AG08396 (cell line): ENCODE results near the gene C19orf44.
A peak's percentile ranks its signal among the peaks of the same experiment; 100 is the strongest.
"Not testable (repeated sequence)": the region's sequence is repeated elsewhere in the genome, so short reads cannot be mapped to it uniquely, and the experiment has no call there.

Experiments
- DNase-seq: peaks from one replicate; pipeline ENCODE4 v3.0.0; 2012; ENCODE audit warnings: low spot score, mixed read lengths

C19orf44 gene

DNA sequence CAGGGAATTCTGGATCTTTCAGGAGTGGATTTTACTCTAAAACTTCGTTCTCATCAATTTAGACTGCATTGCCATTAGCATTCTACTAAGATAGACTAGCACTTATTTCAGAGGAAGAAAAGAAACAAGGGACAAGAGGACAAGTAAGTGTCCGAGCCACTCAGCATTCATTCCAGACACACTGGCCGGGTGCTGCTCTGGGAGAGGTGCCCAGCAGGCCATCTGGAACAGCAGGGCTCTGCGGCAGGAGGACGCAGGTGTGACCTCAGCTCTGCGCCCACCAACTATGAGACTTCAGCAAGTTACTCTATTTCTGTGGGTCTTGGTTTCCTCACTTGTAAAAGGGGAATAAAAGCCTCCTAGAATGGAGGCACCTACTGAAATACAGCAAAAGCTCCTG is 28.6 kb upstream of the C19orf44 start:
- DNase-seq = no peak

DNA sequence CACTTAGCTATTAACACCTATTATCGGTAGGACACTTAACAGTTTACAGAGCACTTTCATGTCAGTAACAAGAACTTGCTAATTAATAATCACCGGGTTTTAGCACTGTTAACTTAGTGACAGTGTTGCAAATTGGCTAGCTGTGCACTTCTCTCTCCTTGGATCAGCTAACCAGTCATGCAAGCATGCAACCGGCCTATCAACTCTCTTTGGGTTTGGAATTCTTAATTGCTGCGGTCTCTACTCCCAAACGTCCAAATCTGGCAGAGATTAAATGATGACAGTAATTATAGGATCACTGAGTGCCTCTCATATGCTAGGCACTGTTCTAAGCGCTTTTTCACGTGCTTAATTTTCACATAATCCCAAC is 25.7 kb upstream of the C19orf44 start:
- no peak for DNase-seq

DNA sequence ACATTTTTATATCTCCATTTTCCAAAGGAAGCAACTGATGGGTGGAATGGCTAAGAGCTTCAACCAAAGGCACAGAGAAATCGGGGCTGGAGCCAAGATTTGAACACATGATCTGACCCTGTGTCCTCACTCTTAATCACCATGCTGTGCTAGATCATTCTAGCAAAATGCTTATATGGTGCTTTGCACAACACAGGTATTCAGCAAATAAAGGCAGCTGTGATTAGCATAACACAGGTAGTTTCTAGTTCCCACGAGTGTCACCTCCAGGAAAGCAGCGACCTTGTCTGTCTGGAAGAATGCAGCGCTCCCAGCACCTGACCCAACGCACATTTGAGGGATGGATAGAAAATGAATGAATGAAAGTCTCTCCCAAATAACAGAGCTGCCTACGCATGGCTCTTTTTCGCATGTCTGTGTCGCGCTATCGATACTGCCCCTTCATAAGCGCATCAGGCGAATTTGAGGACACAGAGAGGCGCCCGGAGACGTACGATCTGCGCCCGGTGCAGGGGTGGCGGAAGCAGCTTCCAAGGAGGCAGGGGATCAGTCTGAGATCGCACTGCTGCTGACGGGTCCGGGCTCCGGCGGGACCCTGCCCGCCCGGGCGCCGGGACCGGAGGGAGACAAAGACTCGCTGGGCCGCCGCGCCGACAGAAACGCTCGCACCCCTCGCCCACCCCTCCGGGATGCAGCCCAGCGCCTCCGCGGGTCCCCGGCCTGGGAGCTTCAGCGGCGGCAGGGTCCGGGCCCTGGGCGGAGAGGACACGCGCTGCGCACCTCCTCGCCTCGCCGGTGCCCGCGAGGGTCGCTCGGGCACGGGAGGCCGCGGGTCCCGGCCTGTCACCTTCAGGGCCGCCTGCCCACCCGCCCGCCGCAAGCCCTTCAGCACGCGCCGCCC is 25.0 kb upstream of the C19orf44 start:
- DNase-seq = peak; percentile 66

DNA sequence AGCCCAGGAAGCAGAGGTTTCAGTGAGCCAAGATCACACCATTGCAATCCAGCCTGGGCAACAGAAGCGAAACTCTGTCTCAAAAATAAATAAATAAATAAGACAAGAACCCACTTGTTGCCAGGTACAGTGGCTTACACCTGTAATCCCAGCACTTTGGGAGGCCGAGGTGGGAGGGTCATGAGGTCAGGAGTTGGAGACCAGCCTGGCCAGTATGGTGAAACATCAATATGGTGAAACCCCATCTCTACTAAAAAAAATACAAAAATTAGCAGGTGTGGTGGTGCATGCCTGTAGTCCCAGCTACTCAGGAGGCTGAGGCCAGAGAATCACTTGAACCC is 23.7 kb upstream of the C19orf44 start:
- not testable (repeated sequence) for DNase-seq

DNA sequence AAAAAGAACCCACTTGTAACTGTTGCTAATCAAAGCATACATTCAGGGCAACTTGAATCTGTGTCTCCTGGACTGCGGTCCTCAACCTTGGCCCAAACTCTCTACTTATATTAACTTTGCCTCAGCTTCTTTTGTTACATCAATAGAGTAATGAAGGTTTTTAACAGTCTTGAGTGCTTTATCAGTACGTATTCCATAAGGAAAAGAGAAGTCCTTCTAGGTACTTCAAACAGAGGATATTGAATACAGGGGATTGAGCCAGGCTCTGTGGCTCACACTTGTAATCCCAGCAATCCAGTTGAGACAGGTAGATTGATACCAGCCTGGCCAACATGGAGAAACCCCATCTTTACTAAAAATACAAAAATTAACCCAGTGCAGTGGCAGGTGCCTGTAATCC is 23.2 kb upstream of the C19orf44 start:
- DNase-seq = no peak

DNA sequence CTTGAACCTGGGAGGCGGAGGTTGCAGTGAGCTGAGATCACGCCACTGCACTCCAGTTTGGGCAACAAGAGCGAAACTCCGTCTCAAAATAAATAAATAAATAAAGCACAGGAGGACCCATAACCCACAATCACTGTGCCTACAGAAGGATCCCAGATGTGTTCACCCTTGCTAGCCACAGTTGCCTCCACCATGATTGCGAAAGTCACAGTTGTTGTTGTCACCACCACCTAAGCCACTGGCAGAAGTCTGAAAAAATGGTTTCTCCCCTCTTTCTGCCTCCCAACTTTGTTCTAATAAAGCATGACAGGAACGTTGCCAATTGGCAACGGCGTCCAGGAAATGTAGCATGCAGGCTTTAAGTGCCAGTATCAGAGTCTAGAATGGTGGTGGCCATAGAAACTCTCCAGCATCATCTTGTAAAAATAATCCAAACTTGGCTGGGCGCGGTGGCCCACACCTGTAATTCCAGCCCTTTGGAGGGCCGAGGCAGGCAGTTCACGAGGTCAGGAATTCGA is 22.3 kb upstream of the C19orf44 start:
- DNase-seq = no peak

DNA sequence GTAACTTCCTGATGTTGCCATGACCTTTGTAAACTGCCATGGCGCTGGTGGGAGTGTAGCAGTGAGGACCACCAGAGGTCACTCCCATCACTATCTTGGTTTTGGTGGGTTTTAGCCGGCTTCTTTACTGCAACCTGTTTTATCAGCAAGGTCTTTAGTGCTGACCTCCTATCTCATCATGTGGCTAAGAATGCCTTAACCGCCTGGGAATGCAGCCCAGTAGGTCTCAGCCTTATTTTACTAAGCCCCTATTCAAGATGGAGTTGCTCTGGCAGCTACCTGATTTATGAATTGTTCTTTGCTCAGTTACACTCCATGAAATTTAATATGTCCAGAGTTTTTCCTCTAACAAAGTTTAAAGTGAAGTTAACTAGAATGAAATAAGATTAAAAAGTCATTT is 19.8 kb upstream of the C19orf44 start:
- DNase-seq = no peak

DNA sequence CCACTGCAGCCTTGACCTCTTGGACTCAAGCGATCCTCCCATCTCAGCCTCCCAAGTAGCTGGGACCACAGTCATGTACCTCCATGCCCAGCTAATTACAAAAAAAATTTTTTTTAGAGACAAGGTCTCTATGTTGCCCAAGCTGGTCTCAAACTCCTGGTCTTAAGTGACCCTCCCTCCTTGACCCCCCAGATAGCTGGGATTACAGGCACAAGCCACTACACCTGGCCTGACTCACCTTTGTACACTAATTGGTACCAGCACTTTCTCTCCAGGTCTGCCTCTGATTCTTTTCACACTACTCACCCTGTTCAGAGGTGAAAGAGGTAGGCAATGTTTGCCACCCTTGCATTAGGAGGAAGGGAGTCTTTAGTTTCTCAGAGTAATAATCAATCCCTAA is 18.9 kb upstream of the C19orf44 start:
- no peak for DNase-seq

DNA sequence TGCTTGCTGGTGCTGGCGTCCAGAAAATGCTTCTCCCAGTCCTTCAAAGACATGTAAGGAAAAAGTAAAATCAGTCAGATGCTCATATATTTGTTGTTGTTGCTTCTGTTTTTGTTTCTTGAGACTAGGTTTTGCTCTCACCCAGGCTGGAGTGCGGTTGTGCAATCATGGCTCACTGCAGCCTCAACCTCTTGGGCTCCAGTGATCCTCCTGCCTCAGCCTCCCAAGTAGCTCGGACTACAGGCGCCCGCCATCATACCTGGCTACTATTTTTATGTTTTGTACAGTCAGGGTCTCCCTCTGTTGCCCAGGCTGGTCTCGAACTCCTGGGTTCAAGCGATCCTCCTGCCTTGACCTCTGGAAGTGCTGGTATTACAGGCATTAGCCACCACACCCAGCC is 13.4 kb upstream of the C19orf44 start:
- DNase-seq = no peak

DNA sequence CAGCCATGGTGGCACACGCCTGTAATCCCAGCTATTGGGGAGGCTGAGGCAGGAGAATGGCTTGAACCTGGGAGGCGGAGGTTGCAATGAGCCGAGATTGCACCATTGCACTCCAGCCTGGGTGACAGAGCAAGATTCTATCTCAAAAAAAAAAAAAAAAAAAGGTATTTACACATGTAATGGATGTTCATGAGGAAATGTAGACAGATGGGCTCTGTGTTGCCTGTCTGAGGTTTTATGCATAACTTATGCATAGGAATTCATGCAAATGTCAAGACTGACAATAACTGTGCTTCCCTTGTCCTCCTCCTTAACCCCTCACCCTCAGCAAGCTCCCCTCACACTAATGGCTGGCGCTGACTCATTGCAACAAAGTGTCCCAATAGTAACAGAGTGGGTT is 9.7 kb upstream of the C19orf44 start:
- DNase-seq = not testable (repeated sequence)

DNA sequence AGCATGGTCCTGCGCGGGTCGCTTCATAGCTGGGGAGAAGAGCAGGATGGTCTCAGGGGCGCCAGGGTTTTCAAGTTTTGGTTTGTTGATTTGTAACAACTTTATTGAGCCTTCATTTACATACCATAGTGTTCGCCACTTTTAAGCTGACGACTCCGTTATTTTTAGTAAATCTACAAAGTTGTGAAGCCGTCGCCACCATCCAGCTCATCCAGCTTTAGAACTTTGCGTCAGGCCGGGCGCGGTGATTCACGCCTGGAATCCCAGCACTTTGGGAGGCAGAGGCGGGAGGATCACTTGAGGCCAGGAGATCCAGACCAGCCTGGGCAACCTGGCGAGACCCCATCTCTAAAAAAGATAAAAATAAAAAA is 404 bp downstream of the C19orf44 start:
- no peak for DNase-seq

DNA sequence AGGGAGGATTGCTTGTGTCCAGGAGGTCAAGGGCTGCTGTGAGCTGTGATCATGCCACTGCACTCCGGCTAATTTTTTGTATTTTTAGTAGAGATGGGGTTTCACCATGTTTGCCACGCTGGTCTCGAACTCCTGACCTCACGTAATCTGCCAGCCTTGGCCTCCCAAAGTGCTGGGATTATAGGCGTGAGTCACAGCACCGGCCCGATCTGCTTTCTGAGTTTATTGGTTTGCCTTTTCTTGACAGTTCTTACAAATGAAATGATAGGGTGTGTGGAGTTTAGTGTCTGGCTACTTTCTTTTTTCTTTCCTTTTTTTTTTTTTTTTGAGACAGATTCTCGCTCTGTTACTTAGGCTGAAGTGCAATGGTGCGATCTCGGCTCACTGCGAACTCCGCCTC is 848 bp downstream of the C19orf44 start:
- no peak for DNase-seq

DNA sequence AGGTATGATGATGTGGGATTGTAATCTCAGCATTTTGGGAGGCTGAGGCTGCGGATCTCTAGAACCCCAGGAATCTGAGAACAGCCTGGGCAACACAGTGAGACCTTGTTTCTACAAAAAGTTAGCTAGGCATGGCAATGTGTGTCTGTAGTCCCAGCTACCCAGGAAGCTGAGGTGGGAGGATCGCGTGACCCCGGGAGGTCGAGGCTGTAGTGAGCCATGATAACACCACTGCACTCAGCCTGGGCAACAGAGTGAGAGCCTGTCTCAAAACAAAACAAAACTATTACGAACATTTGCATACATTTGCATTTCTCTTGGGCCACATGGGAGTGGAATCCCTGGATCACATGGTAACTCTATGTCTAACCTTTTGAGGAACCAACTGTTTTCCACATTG is 1.6 kb downstream of the C19orf44 start:
- DNase-seq = no peak

DNA sequence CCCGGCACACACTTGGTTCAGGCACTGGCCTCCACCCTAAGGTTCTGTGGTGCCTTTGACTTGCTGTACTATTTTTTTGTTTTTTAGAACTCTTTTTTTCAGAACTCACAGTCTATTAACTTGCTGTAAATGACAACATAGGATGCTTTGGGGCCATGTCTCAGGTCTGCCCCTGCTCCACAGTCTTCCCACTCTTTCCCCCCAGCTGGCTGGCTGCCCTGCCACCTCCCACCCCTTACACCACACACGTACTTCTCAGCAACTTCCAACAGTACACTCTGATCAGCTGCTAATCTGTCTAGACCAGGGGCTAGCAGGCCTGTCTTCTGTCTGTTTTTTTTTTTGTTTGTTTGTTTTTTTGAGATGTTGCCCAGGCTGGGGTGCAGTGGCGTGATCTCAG is 8.1 kb downstream of the C19orf44 start:
- DNase-seq = no peak

DNA sequence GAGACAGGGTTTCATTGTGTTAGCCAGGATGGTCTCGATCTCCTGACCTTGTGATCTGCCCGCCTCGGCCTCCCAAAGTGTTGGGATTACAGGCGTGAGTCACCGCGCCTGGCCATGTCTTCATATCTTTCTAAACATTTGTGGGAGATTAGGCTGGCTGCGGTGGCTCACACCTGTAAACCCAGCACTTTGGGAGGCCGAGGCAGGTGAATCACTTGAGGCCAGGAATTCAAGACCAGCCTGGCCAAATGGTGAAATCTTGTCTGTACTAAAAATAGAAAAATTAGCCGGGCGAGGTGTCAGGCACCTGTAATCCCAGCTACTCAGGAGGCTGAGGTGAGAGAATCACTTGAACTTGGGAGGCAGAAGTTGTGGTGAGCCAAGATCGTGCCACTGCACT is 10.0 kb downstream of the C19orf44 start:
- not testable (repeated sequence) for DNase-seq

DNA sequence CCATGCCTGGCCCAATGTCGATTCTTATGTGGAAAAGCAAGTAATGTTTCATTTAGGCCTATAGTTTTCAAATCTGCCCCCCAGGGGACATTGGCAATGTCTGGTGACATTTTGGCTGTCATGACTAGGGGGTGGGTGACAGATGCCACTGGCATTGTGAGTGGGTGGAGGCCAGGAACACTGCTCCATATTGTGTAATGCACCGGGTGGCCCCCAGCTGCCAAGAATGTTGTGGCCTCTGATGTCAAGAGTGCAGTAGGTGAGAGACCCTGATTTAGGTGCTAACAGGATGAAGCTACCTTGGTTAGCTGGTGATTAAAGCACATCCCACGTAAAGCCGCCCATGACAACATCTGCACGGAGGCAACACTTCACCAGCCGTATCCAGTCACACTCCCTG is 10.8 kb downstream of the C19orf44 start:
- no peak for DNase-seq

DNA sequence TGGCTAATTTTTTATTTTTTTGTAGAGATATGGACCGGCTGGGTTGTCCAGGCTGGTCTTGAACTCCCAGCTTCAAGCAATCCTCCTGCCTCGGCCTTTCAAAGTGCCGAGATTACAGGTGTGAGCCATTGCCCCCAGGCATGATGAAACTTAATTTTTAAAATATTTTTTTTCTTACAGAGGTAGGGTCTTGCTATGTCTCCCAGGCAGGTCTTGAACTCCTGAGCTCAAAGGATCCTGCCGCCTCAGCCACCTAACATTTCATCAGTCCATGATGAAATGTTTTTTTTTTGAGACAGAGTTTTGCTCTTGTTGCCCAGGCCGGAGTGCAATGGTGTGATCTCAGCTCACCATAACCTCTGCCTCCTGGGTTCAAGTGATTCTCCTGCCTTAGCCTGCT is 12.4 kb downstream of the C19orf44 start:
- DNase-seq = no peak

DNA sequence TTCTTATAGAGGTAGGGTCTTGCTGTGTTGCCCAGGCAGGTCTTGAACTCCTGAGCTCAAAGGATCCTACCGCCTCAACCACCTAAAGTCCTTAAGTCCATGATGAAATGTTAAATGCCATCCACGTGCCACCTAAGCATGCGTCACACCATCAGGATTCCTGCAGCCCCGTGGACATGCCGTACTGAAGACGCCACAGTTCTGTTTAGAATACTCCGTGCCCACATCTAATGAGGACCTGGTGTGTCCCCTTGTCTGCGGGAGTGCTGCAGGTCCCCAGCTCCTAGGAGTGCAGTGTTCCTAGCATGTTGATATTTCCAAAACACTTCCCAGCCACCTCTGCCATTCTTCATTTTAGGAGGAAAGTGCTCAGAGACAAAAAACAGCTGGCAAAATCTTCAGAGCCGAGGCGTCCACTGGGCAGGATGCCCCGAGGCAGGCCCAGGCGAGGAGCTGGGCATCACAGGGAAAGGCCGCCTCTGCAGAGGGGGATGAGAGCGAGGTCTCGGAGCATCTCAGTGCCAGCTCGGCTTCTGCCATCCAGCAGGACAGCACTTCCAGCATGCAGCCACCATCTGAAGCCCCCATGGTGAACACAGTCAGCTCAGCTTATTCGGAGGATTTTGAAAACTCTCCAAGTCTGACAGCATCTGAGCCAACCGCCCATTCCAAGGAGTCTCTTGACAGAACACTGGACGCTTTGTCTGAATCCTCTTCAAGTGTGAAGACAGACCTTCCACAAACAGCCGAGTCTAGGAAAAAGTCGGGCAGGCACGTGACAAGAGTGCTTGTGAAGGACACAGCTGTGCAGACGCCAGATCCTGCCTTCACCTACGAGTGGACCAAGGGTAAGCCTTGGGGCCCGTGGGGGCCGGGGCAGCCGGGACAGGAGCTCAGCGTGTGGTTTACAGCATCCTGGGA is 13.2 kb downstream of the C19orf44 start:
- peak; percentile 54 for DNase-seq

DNA sequence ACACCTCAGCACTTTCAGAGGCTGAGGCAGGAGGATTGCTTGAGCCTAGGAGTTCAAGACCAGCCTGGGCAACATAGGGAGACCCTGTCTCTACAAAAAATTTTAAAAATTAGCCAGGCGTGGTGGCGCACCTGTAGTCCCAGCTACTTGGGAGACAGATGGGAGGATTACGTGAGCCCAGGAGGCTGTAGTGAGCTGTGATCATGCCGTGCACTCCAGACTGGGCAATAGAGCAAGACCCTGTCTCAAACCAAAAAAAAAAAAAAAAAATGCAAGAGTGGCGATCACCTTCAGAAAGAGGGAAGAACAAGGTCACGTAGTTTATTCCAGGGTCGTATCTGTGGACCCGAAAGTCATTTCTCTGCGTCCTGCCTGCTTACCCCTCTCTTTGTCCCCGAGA is 16.4 kb downstream of the C19orf44 start:
- DNase-seq = not testable (repeated sequence)

DNA sequence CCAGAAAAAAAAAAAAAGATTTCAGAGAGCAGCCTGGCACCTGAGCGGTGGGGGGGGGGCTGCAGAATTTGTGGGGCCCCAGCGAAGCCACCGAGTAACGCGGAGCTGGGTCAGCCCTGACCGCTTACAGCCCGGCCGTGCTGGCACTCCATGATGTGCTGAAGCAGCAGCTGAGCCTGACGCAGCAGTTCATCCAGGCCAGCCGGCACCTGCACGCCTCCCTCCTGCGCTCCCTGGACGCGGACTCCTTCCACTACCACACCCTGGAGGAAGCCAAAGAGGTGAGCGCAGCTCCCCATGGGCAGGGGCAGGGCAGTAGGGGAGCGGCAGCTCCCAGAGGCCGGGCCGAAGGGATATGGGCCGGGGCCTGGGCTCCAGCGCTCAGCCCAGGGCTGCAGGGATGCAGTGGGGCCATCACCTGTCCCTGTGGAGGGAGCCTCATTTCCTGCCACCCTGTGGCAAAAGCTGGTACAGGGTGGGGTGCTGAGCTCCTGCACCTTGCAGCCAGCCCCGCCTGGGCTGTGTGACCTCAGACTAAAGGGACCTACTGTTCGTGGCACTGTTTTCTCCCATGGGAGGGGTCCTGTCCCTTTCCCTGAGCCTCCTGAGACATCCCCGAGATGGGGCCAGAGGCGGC is 18.3 kb downstream of the C19orf44 start:
- no peak for DNase-seq

DNA sequence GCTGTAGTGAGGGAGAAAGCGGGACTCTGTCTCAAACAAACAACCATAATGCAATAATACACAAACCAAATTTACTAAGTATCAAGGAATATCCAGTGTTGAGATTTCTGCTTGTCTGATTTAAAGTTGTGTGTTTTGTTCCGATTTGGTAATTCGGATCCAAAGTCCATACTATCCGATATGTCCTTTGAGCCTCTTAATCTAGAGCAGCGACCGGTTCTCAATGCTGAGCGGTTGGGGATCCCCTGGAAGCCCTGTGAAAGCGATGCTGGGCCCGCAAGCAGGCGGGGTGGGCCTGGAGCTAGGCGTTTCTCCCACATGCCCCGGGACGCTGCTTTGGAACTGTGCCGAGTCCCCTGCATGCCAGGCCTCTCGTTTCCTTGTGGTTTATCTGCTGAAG is 20.2 kb downstream of the C19orf44 start:
- DNase-seq = no peak

DNA sequence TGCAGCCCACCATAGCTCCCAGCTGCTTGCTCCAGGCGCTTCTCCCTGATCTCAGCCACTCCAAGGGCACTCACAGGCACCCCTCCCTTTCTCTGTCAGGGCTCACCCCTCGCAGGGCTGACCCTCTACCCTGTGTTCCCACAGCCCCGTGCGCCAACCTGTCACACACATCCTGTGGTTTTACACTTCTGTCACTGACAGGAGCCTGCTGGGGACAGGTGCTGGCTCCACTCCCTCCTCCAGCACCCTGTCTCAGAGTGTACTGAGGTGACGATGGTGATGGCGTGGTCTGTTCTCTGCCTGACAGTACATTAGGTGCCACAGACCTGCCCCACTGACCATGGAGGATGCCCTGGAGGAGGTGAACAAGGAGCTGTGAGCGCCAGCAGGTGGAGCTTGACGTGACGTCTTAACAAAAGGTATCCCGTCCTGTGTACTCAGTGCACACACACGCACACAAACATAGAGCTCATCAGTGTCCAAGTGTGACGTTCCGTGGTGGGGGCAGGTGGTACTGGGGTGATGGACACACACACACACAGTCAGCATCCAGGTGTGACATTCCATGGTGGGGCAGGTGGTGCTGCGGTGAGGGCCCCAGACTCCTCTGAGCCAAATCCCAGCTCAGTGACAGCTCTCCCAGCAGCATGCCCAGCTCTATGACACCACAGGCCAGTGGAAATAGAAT is 20.9 kb downstream of the C19orf44 start:
- DNase-seq = no peak
